Colonic mucosa (tissue), 4 donors: ENCODE data around the gene USP47. TPM values are rescaled to one million over a fixed set of nuclear protein-coding genes. Genes with fewer than 3 reads are reported as not detected.
A peak's percentile ranks its signal among the peaks of the same experiment; 100 is the strongest.

Experiments
- DNase-seq: peaks from one replicate; pipeline ENCODE4 v3.0.0-alpha.2; 2020
- H3K27ac ChIP-seq: fragments of 200-600 bp; one replicate; pipeline ENCODE4 v1.8.0; 2021
- H3K27me3 ChIP-seq: fragments of 200-600 bp; one replicate; pipeline ENCODE4 v1.8.0; 2021
- H3K36me3 ChIP-seq: fragments of 200-600 bp; one replicate; pipeline ENCODE4 v1.8.0; 2021
- H3K4me1 ChIP-seq: fragments of 200-600 bp; one replicate; pipeline ENCODE4 v1.8.0; 2021; ENCODE audit warnings: mild to moderate bottlenecking
- H3K4me3 ChIP-seq: fragments of 200-600 bp; one replicate; pipeline ENCODE4 v1.8.0; 2021
- H3K9ac ChIP-seq, 2 donors: one replicate each; pipeline ENCODE4 v1.7.0; 2013; ENCODE audit warnings: control low read depth in 2 of 2, low read depth in 2 of 2, low read length in 2 of 2
- H3K9me3 ChIP-seq: fragments of 200-600 bp; one replicate; pipeline ENCODE4 v1.8.0; 2021
- CTCF ChIP-seq: fragments of 200-600 bp; IDR thresholded peaks from one replicate; pipeline ENCODE4 v1.8.0; 2022; ENCODE audit warnings: antibody characterized with exemption, mild to moderate bottlenecking
- intact Hi-C: fragments of 100-400 bp; cut with DNase I; formaldehyde crosslinking; loops from one replicate; pipeline ENCODE4 v1.14.1; 2022
- total RNA-seq, 2 donors: library from RNA; stranded (reverse); fragmentation: NEBNext Ultra II Directional in 1 of 2; extraction: Animal tissue kit (Norgen Biotek cat#: 25700) in 1 of 2; gene quantifications; one replicate each; pipeline ENCODE4 v1.2.1, GENCODE V29; 2021
- donor health status: healthy.
- donor health status: DM: no; HTN: no; CAD: no.
- donor health status: DM: no; HTN: no; CAD: no.

Gene USP47
- total RNA-seq, 2 donors from 2014 or later: 31.3 to 40.3 TPM

DNA sequence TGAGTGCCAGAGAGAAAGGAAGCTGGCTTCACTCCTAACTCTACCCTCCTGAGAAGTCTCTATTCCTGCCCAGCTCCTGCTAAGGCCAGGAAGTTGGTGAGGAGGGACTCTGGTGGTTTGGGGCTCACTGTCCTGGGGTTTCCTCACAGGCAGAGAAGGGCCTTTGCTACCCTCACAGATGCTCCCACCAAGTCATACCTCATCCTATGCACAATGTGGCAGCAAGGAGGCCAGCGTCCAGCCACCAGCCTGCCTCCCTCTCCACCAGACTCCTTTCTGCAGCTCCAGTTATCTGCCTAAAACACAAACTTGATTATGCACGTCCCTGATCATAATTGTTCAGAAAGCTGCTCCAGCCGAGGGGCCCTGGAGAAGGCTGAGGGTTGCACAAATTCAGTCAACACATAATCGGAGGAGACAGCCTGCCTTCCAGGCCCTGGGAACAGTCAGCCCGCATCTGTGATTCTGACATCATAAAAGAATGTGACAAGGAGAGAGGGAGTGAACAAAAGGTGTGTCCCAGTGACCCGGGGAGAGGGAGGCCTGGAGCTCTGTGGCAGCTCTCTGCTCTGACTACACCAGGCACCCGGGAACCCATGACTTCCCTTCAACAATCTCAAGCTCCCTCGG is 137.8 kb downstream of the USP47 start:
- Histone ChIP-seq H3K4me1 (peaks cover 4% of the 10 kb centered on the region), H3K27ac (peak overlapping the region; percentile 11), H3K36me3 (no peaks in the 10 kb centered on the region), H3K4me3 (no peak overlapping the region), H3K27me3 (no peaks in the 10 kb centered on the region), H3K9ac (no peak overlapping the region), H3K9me3 (no peaks in the 10 kb centered on the region)
- DNase-seq: no peak
- intact Hi-C loops: no loop called here
- no peak for TF ChIP-seq CTCF

GRCh38 chr11:11980200-11980599 is 138.4 kb downstream of the USP47 start:
- no peak overlapping the region for H3K27ac ChIP-seq
- DNase-seq: no peak

DNA sequence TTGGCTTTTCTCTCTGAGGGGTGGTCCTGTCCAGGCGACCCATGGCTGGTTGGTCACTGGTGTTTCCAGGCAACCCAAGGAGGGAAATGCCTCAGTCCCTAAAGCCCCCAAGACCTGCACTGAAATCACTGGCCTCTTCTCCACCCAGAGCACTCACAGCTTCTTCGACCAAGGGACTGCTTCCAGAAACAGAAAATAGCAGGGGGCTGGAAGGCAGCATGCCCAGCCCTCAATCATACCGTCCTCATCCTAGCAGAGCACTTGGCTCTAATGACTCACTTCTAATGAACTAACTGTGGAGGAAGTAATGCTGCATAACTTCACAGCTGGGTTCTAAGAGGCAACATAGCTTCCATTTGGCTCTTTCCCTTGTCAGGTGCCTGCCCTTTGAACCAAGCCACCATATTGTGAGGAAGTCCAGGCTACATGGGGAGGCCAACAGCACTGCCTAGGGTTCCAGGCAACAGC is 139.1 kb downstream of the USP47 start:
- Histone ChIP-seq H3K27ac (no peak overlapping the region), H3K27me3 (no peaks in the 10 kb centered on the region), H3K36me3 (no peaks in the 10 kb centered on the region), H3K9ac (no peak overlapping the region), H3K9me3 (no peaks in the 10 kb centered on the region), H3K4me1 (peaks cover 4% of the 10 kb centered on the region), H3K4me3 (no peak overlapping the region)
- intact Hi-C loops: no loop called here
- TF ChIP-seq CTCF: no peak
- DNase-seq: no peak

More at GRCh38 chr11:11980200-11980599, 138.4 kb downstream of the USP47 start:
- intact Hi-C loops: no loop called here
- H3K4me1 ChIP-seq: peaks cover 4% of the 10 kb centered on the region
- no peak overlapping the region for H3K9ac ChIP-seq
- no peak for TF ChIP-seq CTCF
- no peaks in the 10 kb centered on the region for H3K9me3 ChIP-seq
- no peak overlapping the region for H3K4me3 ChIP-seq
- no peaks in the 10 kb centered on the region for H3K27me3 ChIP-seq
- H3K36me3 ChIP-seq: no peaks in the 10 kb centered on the region

GRCh38 chr11:11981364-11981763 is 139.6 kb downstream of the USP47 start:
- H3K4me1 ChIP-seq: peaks cover 4% of the 10 kb centered on the region
- no peak for TF ChIP-seq CTCF
- DNase-seq: no peak
- H3K27ac ChIP-seq: no peak overlapping the region
- H3K36me3 ChIP-seq: no peaks in the 10 kb centered on the region
- no peaks in the 10 kb centered on the region for H3K27me3 ChIP-seq
- no peak overlapping the region for H3K4me3 ChIP-seq
- no peak overlapping the region for H3K9ac ChIP-seq
- intact Hi-C loops: no loop called here
- no peaks in the 10 kb centered on the region for H3K9me3 ChIP-seq

DNA sequence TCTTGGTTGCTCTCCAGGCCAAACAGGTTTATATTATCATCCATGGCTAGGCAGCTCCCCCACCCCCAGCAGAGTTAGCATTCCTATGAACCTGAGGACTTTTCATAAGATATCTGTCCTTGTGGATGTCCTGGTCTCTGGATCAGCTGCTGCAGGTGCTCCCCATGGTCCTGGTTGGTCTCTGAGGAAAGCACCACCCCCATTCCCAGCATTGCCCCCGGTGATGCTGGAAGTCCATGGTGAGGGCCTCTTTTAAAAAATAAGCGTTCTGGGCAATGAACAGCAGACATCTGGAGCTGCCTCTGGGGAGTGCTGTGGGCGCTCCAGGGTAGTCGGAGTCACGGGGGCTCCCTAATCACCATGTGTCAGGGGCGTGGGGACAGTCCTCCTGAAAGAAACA is 140.1 kb downstream of the USP47 start:
- H3K9ac ChIP-seq: no peak overlapping the region
- no peak for TF ChIP-seq CTCF
- no peaks in the 10 kb centered on the region for H3K36me3 ChIP-seq
- intact Hi-C loops: no loop called here
- no peak for DNase-seq
- H3K27ac ChIP-seq: no peak overlapping the region
- no peaks in the 10 kb centered on the region for H3K9me3 ChIP-seq
- H3K27me3 ChIP-seq: no peaks in the 10 kb centered on the region
- peaks cover under 1% of the 10 kb centered on the region for H3K4me1 ChIP-seq
- no peak overlapping the region for H3K4me3 ChIP-seq
